Endothelial cell of umbilical vein (primary cell): Measurements from ENCODE around the gene EGFL6. TPM values are rescaled to one million over a fixed set of nuclear protein-coding genes. Genes with fewer than 3 reads are reported as not detected.

Experiments
- BruUV-seq: library from RNA; stranded (reverse); fragments of 400-500 nt; replicated peaks from 2 replicates; lab custom pipeline; 2021; lab: Mats Ljungman, UMichigan
- CTCF ChIA-PET: fragments of 300-600, 350-600 bp; sonication (Branson Sonifier 250); formaldehyde crosslinking; loops from one replicate; lab custom pipeline; 2021; ENCODE audit warnings: antibody characterized with exemption, inconsistent platforms; lab: Charles Lee
- POLR2A ChIA-PET: fragments of 300-600, 350-600 bp; sonication (Branson Sonifier 250); formaldehyde crosslinking; loops from one replicate; lab custom pipeline; 2021; ENCODE audit warnings: antibody characterized with exemption, inconsistent platforms; lab: Charles Lee
- DNase-seq: peaks from one replicate; pipeline ENCODE4 v3.0.0-alpha.2; 2011; ENCODE audit warnings: low read depth, low spot score
- FAIRE-seq: peaks from 2 replicates; lab custom pipeline; 2011; peaks lifted over from hg19 to GRCh38; lab: Jason Lieb, UNC
- H2AFZ ChIP-seq: 2 replicates; pipeline ENCODE4 v1.6.0; 2012; ENCODE audit warnings: low read depth, low read length, control low read depth, inconsistent platforms
- H3K27ac ChIP-seq: 2 replicates; pipeline ENCODE4 v1.5.1; 2011; ENCODE audit warnings: low read depth, mild to moderate bottlenecking, control low read depth, low read length, moderate library complexity; ENCODE audit not compliant: insufficient read depth
- H3K27me3 ChIP-seq, 2 experiments: 2 replicates each; pipeline versions ENCODE4 v1.6.0 to v1.6.1; 2011; ENCODE audit warnings: low read length in 2 of 2, mixed read lengths in 1 of 2; ENCODE audit not compliant: control insufficient read depth in 2 of 2, insufficient read depth in 2 of 2
- H3K36me3 ChIP-seq, 2 experiments: 2 replicates in 1 of 2; 3 replicates in 1 of 2; pipeline ENCODE4 v1.5.1; 2011; ENCODE audit warnings: low read length in 2 of 2, mild to moderate bottlenecking in 1 of 2, moderate library complexity in 1 of 2; ENCODE audit not compliant: control insufficient read depth in 2 of 2, insufficient read depth in 2 of 2; ENCODE audit errors: extremely low read depth in 1 of 2
- H3K4me1 ChIP-seq: 3 replicates; pipeline ENCODE4 v1.5.1; 2011; ENCODE audit warnings: mild to moderate bottlenecking, low read length; ENCODE audit not compliant: control insufficient read depth, insufficient read depth; ENCODE audit errors: extremely low read depth
- H3K4me2 ChIP-seq: 2 replicates; pipeline ENCODE4 v1.6.1; 2011; ENCODE audit warnings: low read length, control low read depth, mixed read lengths; ENCODE audit not compliant: insufficient read depth
- H3K4me3 ChIP-seq, 3 experiments: fragments of 200-600 bp in 1 of 3; sonication (generic), shearing (Covaris generic) in 1 of 3; replicated peaks in 1 of 3; 2 replicates each; pipeline ENCODE4 v1.5.1; 2011 to 2016; ENCODE audit warnings: control low read depth in 3 of 3, low read length in 3 of 3, mild to moderate bottlenecking in 2 of 3, inconsistent platforms in 1 of 3, low read depth in 1 of 3, moderate library complexity in 1 of 3; ENCODE audit not compliant: insufficient read depth in 1 of 3
- H3K79me2 ChIP-seq: 2 replicates; pipeline ENCODE4 v1.6.0; 2012; ENCODE audit warnings: low read length, inconsistent platforms; ENCODE audit not compliant: control insufficient read depth, insufficient read depth
- H3K9ac ChIP-seq: replicated peaks from 2 replicates; pipeline ENCODE3; 2011; ENCODE audit warnings: low read length, control low read depth; ENCODE audit not compliant: insufficient read depth; ENCODE audit errors: extremely low read depth
- H3K9me1 ChIP-seq: replicated peaks from 3 replicates; pipeline ENCODE4 v1.6.0; 2011; ENCODE audit warnings: mild to moderate bottlenecking, low read length; ENCODE audit not compliant: control insufficient read depth, insufficient read depth; ENCODE audit errors: extremely low read depth
- H3K9me3 ChIP-seq: replicated peaks from 2 replicates; pipeline ENCODE4 v1.5.1; 2012; ENCODE audit warnings: low read length, inconsistent platforms; ENCODE audit not compliant: control insufficient read depth, insufficient read depth
- H4K20me1 ChIP-seq: replicated peaks from 2 replicates; pipeline ENCODE3; 2011; ENCODE audit warnings: mild to moderate bottlenecking, low read length; ENCODE audit not compliant: control insufficient read depth, insufficient read depth; ENCODE audit errors: extremely low read depth
- EZH2 ChIP-seq: IDR thresholded peaks from 2 replicates; pipeline ENCODE4 v1.6.1; 2012; ENCODE audit warnings: borderline replicate concordance, low read depth, mild to moderate bottlenecking, moderate library complexity, low read length, inconsistent platforms; ENCODE audit not compliant: severe bottlenecking
- FOS ChIP-seq: IDR thresholded peaks from 2 replicates; pipeline ENCODE4 v1.6.1; 2011; ENCODE audit warnings: mild to moderate bottlenecking, low read length, moderate library complexity, borderline replicate concordance; ENCODE audit not compliant: insufficient read depth
- GATA2 ChIP-seq: IDR thresholded peaks from 2 replicates; pipeline ENCODE4 v1.7.0; 2011; ENCODE audit warnings: low read depth, mild to moderate bottlenecking, moderate library complexity, mixed read lengths, low read length; ENCODE audit not compliant: insufficient read length, insufficient read depth
- JUN ChIP-seq: IDR thresholded peaks from 2 replicates; pipeline ENCODE4 v1.6.1; 2011; ENCODE audit warnings: borderline replicate concordance, low read depth; ENCODE audit not compliant: insufficient read length, insufficient read depth
- MYC ChIP-seq: IDR thresholded peaks from one replicate; pipeline ENCODE4 v1.6.1; 2011; ENCODE audit warnings: mild to moderate bottlenecking, low read depth, low read length
- POLR2A ChIP-seq: IDR thresholded peaks from 2 replicates; pipeline ENCODE4 v1.6.1; 2012; ENCODE audit warnings: low read depth, mild to moderate bottlenecking, control low read depth, low read length
- POLR2AphosphoS5 ChIP-seq: IDR thresholded peaks from 2 replicates; pipeline ENCODE4 v1.6.1; 2012; ENCODE audit warnings: low read depth, mild to moderate bottlenecking, control low read depth, low read length, moderate library complexity; ENCODE audit not compliant: insufficient read depth
- dilution Hi-C: fragments of 300-500 bp; cut with MboI; formaldehyde crosslinking; loops from one replicate; pipeline ENCODE4 v1.15.0; 2019; ENCODE audit warnings: low sequenced_read_pairs; ENCODE audit not compliant: extremely low pct_ligation_motif_present
- intact Hi-C: fragments of 100-400 bp; cut with micrococcal nuclease; formaldehyde crosslinking; loops from one replicate; pipeline ENCODE4 v1.10.0; 2022
- polyA plus RNA-seq, 4 experiments: library from polyadenylated mRNA; depleted of rRNA in 3 of 4; stranded (reverse) in 3 of 4; unstranded in 1 of 4; fragments of >200 nt; gene quantifications; 2 replicates each; pipeline versions ENCODE4 v1.2.1 to v1.2.3, GENCODE V29; 2011 to 2012; ENCODE audit warnings: missing spikeins in 1 of 4
- total RNA-seq: library from RNA; stranded (reverse); gene quantifications from 2 replicates; pipeline ENCODE4 v1.2.3, GENCODE V29; 2021
- TF ChIP-seq, protein P1 (sequence below): IDR thresholded peaks from 2 replicates; pipeline ENCODE4 v1.6.1; 2011; ENCODE audit not compliant: insufficient read depth, insufficient read length
- TF ChIP-seq, protein P2 (sequence below), 2 donors: IDR thresholded peaks; 1 replicate in 1 of 2; 2 replicates in 1 of 2; pipeline ENCODE4 v1.5.1; 2011; ENCODE audit warnings: low read length in 2 of 2, mild to moderate bottlenecking in 2 of 2, moderate library complexity in 2 of 2, control low read depth in 1 of 2, inconsistent platforms in 1 of 2, low read depth in 1 of 2; ENCODE audit not compliant: insufficient read depth in 1 of 2; ENCODE audit errors: extremely low read depth in 1 of 2

The EGFL6 gene
- total and polyA plus RNA-seq, 2 donors (not counting 3 experiments of a cell fraction or from before 2014, with no cell fraction given), result not detected

DNA sequence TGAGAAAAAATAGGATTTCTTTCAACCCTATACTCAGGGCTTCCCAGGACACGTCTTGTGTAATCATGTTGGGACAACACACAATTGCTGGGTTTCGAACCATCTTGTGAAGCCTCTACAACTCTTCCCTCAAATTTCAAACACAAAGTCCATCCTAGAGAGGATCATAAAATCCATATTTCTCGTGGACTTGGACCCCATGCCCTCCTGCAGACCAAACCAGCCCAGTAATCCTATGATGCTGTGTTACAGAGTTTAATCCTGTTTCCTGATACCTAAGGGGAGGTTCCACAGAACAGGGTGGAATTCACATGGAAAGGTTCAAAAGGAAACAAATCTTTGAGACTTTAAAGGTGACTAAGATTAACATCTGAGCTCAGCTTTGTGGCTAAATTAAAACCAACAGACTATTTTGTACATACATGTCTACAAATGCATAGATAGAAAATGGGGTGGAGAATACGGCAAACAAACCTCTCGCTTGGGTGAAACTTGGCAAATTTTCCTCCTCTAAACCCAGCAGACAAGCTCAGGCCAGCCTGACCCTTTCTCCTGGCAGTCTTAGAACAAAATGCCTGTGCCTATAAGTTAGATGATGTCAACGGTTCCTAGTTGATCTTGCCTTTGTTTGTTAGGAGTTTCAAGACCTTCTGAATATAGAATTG lies 38.1 kb downstream of the EGFL6 start:
- Histone ChIP-seq H3K36me3 (no peaks in the 10 kb centered on the region), H3K27ac (no peak overlapping the region), H3K4me2 (no peak overlapping the region), H3K4me3 (no peak overlapping the region), H3K79me2 (no peaks in the 10 kb centered on the region), H3K27me3 (no peaks in the 10 kb centered on the region), H3K9me1 (no peaks in the 10 kb centered on the region), H3K9me3 (no peaks in the 10 kb centered on the region), H3K9ac (no peak overlapping the region), H4K20me1 (no peaks in the 10 kb centered on the region), H2AFZ (no peak overlapping the region), H3K4me1 (no peaks in the 10 kb centered on the region)
- DNase-seq (no peak), FAIRE-seq (no peak)
- POLR2A ChIA-PET, result no interaction called here
- intact Hi-C loops, result no loop called here
- dilution Hi-C loops, result no loop called here
- no TSS peak for BruUV-seq
- CTCF ChIA-PET, result no interaction called here
- TF ChIP-seq MYC, result no peak
- TF ChIP-seq EZH2, result no peak
- TF ChIP-seq, protein P1, sequence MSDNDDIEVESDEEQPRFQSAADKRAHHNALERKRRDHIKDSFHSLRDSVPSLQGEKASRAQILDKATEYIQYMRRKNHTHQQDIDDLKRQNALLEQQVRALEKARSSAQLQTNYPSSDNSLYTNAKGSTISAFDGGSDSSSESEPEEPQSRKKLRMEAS, result no peak
- TF ChIP-seq POLR2A, result no peak
- TF ChIP-seq JUN, result no peak
- no peak for TF ChIP-seq FOS
- TF ChIP-seq GATA2, result no peak
- TF ChIP-seq POLR2AphosphoS5, result no peak
- TF ChIP-seq, protein P2, sequence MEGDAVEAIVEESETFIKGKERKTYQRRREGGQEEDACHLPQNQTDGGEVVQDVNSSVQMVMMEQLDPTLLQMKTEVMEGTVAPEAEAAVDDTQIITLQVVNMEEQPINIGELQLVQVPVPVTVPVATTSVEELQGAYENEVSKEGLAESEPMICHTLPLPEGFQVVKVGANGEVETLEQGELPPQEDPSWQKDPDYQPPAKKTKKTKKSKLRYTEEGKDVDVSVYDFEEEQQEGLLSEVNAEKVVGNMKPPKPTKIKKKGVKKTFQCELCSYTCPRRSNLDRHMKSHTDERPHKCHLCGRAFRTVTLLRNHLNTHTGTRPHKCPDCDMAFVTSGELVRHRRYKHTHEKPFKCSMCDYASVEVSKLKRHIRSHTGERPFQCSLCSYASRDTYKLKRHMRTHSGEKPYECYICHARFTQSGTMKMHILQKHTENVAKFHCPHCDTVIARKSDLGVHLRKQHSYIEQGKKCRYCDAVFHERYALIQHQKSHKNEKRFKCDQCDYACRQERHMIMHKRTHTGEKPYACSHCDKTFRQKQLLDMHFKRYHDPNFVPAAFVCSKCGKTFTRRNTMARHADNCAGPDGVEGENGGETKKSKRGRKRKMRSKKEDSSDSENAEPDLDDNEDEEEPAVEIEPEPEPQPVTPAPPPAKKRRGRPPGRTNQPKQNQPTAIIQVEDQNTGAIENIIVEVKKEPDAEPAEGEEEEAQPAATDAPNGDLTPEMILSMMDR (IDR thresholded peaks at IDR 0.05; ENCODE audit: extremely low read depth in 1 of 2, insufficient read depth in 1 of 2, low read depth in 1 of 2, low read length in 2 of 2), result no peak
